GM12874 (cell line): ENCODE measurements around the gene SNX2.

ENCODE experiments used
- CTCF ChIP-seq: IDR thresholded peaks from 2 replicates; pipeline ENCODE4 v1.5.1; 2011; ENCODE audit warnings: low read depth, mild to moderate bottlenecking, control low read depth, low read length, moderate library complexity; ENCODE audit not compliant: insufficient read depth

The SNX2 gene

GRCh38 chr5:122863721-122864120 is 88.8 kb downstream of the SNX2 start:
- no peak for TF ChIP-seq CTCF

- no peak for TF ChIP-seq CTCF
These were observed 89.5 kb downstream of the SNX2 start for GRCh38 chr5:122864400-122864799.

- TF ChIP-seq CTCF: no peak
These were observed 90.0 kb downstream of the SNX2 start for GRCh38 chr5:122864842-122865241.

- no peak for TF ChIP-seq CTCF
These were observed 95.5 kb downstream of the SNX2 start for GRCh38 chr5:122870219-122870856.

GRCh38 chr5:122871661-122872060 is 96.8 kb downstream of the SNX2 start:
- TF ChIP-seq CTCF: no peak

- TF ChIP-seq CTCF: no peak
These were observed 99.4 kb downstream of the SNX2 start for GRCh38 chr5:122874179-122874875.

- no peak for TF ChIP-seq CTCF
These were observed 102.6 kb downstream of the SNX2 start for GRCh38 chr5:122877518-122877917.
